Measurements from ENCODE around the gene RNF126.
"Not testable (repeated sequence)": the region's sequence is repeated elsewhere in the genome, so short reads cannot be mapped to it uniquely, and the experiment has no call there.

Gene RNF126

DNA sequence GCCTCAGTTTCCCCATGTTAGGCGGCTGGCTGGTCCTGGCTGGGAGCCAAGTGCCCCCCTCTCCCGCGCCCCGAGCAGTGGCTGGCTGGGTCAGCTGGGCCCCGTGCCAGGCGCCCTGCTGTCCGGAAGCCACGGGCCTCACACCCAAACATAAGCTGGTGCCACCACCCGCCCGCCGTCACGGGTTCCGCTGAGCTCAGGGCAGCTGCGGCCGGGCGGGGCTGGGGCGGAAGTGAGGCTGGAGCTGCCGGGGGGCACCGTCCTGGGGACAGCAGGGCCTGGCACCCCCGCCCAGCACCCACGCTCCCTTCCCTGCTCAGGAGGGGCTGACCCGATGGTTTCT is 54.0 kb downstream of the RNF126 start:
- H3K9me3 ChIP-seq (ENCODE audit: low read length), result no peaks in the 10 kb centered on the region
- no peak overlapping the region for H3K4me3 ChIP-seq (ENCODE audit: low read depth in 1 of 2, low read length in 2 of 2)
- H3K27me3 ChIP-seq (ENCODE audit: control insufficient read depth in 1 of 2, insufficient read depth in 2 of 2, low read length in 2 of 2), result peaks cover 0 to 22% of the 10 kb centered on the region in 2 donors
- no peak overlapping the region for H3K27ac ChIP-seq (ENCODE audit: low read depth, low read length)
- H3K9ac ChIP-seq (ENCODE audit: low read length), result no peak overlapping the region
- no peaks in the 10 kb centered on the region for H3K36me3 ChIP-seq (ENCODE audit: insufficient read depth, low read length)
- H3K4me1 ChIP-seq (ENCODE audit: insufficient read depth, low read length), result no peaks in the 10 kb centered on the region

DNA sequence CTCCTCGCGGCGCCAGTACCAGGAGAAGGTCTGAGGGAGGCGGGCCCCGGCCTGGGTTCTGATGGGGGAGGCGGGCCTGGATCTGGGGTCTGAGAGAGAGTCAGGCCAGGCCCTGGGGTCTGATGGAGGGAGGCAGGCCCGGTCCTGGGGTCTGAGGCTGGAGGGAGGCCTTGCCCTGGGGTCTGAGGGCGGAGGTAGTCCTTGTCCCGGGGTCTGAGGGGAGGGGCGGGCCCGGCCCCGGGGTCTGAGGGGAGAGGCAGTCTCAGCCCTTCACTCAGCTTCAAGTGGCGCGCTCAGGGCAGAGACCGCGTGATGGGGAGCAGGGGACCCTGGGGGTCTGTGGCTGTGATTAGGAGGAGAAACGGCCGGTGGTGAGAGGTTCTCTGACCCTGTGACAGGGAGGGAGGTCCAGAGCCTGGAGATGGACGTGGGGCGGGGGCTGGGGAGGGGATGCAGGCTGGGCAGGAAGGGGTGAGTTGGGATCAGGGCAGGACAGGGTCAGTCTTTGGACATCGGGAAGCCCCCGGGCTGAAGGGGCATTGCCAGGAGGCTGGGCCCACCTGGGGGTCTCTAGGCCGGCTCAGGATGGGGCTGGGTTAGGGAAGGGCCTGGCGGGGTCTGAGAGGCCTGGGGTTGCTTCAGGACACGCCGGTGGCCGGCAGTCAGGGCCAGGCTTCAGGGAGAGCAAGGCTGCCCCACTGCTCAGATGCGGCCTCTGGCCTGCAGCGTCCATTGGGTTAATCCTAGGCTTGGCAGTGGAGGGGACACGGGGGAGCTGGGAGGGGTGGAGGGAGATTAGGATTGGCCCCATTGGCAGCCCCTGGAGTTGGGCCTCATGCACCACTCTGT is 54.6 kb downstream of the RNF126 start:
- H3K9ac ChIP-seq (ENCODE audit: low read length), result no peak overlapping the region
- H3K36me3 ChIP-seq (ENCODE audit: insufficient read depth, low read length), result no peaks in the 10 kb centered on the region
- H3K4me1 ChIP-seq (ENCODE audit: insufficient read depth, low read length), result no peaks in the 10 kb centered on the region
- peaks cover 0 to 18% of the 10 kb centered on the region in 2 donors for H3K27me3 ChIP-seq (ENCODE audit: control insufficient read depth in 1 of 2, insufficient read depth in 2 of 2, low read length in 2 of 2)
- H3K4me3 ChIP-seq (ENCODE audit: low read depth in 1 of 2, low read length in 2 of 2), result no peak overlapping the region
- no peaks in the 10 kb centered on the region for H3K9me3 ChIP-seq (ENCODE audit: low read length)
- no peak overlapping the region for H3K27ac ChIP-seq (ENCODE audit: low read depth, low read length)

DNA sequence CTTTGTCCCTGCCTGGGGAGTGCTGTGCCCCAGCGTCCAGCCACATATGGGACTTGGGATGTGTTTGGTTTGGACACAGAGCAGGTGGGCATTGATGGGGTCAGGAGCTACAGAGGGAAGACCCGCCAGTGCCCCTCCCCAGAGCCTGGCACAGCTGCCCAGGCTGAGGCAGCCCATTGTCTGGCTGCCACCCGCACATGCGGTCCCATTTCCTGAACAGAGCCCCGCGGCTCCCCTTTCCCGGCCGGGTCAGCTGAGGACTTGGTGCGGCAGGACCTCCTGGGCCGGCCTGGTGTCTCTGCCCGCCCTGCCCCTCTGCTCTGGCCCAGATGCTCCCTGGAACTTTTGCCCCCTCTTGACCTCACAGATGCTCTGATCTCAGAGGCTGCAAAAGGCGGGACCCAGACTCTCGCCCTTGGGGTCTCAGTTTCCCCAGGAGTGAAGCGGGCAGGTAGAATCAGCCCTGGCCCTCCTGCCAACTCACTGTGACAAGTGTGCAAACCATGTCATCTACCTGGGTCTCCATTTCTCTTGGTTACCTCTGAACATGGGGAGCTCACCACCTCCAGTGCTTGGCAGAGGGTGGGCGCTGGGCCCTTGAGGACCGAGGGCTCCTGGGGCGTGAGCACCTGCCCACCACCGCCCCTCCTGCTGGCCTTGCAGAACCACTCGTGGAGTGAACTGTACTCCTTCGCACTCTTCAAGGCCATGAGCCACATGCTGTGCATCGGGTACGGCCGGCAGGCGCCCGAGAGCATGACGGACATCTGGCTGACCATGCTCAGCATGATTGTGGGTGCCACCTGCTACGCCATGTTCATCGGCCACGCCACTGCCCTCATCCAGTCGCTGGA is 55.5 kb downstream of the RNF126 start:
- no peaks in the 10 kb centered on the region for H3K36me3 ChIP-seq (ENCODE audit: insufficient read depth, low read length)
- H3K9ac ChIP-seq (ENCODE audit: low read length), result no peak overlapping the region
- no peak overlapping the region for H3K4me3 ChIP-seq (ENCODE audit: low read depth in 1 of 2, low read length in 2 of 2)
- H3K27ac ChIP-seq (ENCODE audit: low read depth, low read length), result no peak overlapping the region
- peaks cover 0 to 18% of the 10 kb centered on the region in 2 donors for H3K27me3 ChIP-seq (ENCODE audit: control insufficient read depth in 1 of 2, insufficient read depth in 2 of 2, low read length in 2 of 2)
- no peaks in the 10 kb centered on the region for H3K9me3 ChIP-seq (ENCODE audit: low read length)
- H3K4me1 ChIP-seq (ENCODE audit: insufficient read depth, low read length), result no peaks in the 10 kb centered on the region

DNA sequence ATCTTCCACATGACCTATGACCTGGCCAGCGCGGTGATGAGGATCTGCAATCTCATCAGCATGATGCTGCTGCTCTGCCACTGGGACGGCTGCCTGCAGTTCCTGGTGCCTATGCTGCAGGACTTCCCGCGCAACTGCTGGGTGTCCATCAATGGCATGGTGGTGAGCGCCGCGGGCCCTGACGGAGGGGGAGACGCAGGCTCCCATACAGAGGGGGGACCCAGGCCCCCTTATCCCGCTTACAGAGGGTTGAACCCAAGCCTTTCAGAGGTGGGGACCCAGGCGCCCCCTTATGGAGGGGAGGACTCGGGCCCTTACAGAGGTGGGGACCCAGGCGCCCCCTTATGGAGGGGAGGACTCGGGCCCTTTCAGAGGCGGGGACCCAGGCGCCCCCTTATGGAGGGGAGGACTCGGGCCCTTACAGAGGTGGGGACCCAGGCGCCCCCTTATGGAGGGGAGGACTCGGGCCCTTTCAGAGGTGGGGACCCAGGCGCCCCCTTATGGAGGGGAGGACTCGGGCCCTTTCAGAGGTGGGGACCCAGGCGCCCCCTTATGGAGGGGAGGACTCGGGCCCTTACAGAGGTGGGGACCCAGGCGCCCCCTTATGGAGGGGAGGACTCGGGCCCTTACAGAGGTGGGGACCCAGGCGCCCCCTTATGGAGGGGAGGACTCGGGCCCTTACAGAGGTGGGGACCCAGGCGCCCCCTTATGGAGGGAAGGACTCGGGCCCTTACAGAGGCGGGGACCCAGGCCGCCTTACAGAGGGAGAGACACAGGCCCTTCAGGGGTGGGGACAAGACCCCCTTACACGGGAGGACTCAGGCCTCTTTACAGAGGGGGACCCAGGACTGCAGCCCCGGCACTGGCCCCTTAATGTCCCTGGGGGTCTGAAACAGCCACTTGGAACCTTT is 57.7 kb downstream of the RNF126 start:
- not testable (repeated sequence) for H3K4me1 ChIP-seq (ENCODE audit: insufficient read depth, low read length); H3K36me3 ChIP-seq (ENCODE audit: insufficient read depth, low read length); H3K9me3 ChIP-seq (ENCODE audit: low read length); H3K27ac ChIP-seq (ENCODE audit: low read depth, low read length); H3K4me3 ChIP-seq (ENCODE audit: low read depth in 1 of 2, low read length in 2 of 2); H3K9ac ChIP-seq (ENCODE audit: low read length)
- H3K27me3 ChIP-seq (ENCODE audit: control insufficient read depth in 1 of 2, insufficient read depth in 2 of 2, low read length in 2 of 2), result peaks cover 0 to 18% of the 10 kb centered on the region in 2 donors

DNA sequence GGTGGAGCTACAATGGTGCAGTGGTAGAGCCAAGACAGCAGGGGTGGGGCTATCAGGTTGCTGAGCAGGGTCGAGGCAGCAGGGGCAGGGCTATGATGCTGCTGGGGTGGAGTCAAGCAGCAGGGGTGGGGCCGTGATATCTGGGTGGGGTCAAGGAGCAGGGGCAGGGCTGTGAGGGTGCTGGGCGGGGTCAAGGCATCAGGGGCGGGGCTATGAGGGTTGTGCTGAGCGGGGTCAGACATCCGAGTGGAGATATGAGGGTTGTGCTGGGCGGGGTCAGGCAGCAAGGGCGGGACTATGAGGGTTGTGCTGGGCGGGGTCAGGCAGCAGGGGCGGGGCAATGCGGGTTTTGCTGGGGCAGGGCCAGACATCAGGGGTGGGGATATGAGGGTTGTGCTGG is 58.7 kb downstream of the RNF126 start:
- H3K9ac ChIP-seq (ENCODE audit: low read length), result no peak overlapping the region
- no peak overlapping the region for H3K27ac ChIP-seq (ENCODE audit: low read depth, low read length)
- no peak overlapping the region for H3K4me3 ChIP-seq (ENCODE audit: low read depth in 1 of 2, low read length in 2 of 2)
- H3K27me3 ChIP-seq (ENCODE audit: control insufficient read depth in 1 of 2, insufficient read depth in 2 of 2, low read length in 2 of 2), result peaks cover 0 to 18% of the 10 kb centered on the region in 2 donors
- no peaks in the 10 kb centered on the region for H3K36me3 ChIP-seq (ENCODE audit: insufficient read depth, low read length)
- no peaks in the 10 kb centered on the region for H3K9me3 ChIP-seq (ENCODE audit: low read length)
- no peaks in the 10 kb centered on the region for H3K4me1 ChIP-seq (ENCODE audit: insufficient read depth, low read length)

DNA sequence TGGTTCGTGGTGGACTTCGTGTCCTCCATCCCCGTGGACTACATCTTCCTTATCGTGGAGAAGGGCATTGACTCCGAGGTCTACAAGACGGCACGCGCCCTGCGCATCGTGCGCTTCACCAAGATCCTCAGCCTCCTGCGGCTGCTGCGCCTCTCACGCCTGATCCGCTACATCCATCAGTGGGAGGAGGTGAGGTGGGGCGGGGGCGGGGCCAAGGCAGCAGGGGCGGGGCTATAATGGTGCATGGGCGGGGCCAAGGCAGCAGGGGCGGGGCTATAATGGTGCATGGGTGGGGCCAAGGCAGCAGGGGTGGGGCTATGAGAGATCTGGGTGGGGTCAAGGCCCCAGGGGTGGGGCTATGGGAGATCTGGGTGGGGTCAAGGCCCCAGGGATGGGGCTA is 59.2 kb downstream of the RNF126 start:
- H3K9ac ChIP-seq (ENCODE audit: low read length); H3K4me1 ChIP-seq (ENCODE audit: insufficient read depth, low read length); H3K4me3 ChIP-seq (ENCODE audit: low read depth in 1 of 2, low read length in 2 of 2); H3K27ac ChIP-seq (ENCODE audit: low read depth, low read length); H3K9me3 ChIP-seq (ENCODE audit: low read length); H3K36me3 ChIP-seq (ENCODE audit: insufficient read depth, low read length): not testable (repeated sequence)
- H3K27me3 ChIP-seq (ENCODE audit: control insufficient read depth in 1 of 2, insufficient read depth in 2 of 2, low read length in 2 of 2), result peaks cover 0 to 12% of the 10 kb centered on the region in 2 donors

DNA sequence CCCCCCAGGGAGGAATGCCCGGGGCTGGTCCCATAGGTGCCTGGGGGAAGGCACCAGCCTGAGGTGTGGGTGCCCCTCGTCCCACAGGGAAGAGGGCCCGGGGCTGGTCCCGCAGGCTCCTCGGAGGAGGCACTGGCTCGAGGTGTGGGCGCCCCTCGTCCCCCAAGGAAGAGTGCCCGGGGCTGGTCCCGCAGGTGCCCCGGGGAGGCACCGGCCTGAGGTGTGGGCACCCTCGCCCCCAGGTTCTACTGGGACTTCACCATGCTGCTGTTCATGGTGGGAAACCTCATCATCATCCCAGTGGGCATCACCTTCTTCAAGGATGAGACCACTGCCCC is 59.7 kb downstream of the RNF126 start:
- H3K27me3 ChIP-seq (ENCODE audit: control insufficient read depth in 1 of 2, insufficient read depth in 2 of 2, low read length in 2 of 2); H3K4me1 ChIP-seq (ENCODE audit: insufficient read depth, low read length); H3K27ac ChIP-seq (ENCODE audit: low read depth, low read length); H3K36me3 ChIP-seq (ENCODE audit: insufficient read depth, low read length); H3K9me3 ChIP-seq (ENCODE audit: low read length); H3K4me3 ChIP-seq (ENCODE audit: low read depth in 1 of 2, low read length in 2 of 2); H3K9ac ChIP-seq (ENCODE audit: low read length): not testable (repeated sequence)

DNA sequence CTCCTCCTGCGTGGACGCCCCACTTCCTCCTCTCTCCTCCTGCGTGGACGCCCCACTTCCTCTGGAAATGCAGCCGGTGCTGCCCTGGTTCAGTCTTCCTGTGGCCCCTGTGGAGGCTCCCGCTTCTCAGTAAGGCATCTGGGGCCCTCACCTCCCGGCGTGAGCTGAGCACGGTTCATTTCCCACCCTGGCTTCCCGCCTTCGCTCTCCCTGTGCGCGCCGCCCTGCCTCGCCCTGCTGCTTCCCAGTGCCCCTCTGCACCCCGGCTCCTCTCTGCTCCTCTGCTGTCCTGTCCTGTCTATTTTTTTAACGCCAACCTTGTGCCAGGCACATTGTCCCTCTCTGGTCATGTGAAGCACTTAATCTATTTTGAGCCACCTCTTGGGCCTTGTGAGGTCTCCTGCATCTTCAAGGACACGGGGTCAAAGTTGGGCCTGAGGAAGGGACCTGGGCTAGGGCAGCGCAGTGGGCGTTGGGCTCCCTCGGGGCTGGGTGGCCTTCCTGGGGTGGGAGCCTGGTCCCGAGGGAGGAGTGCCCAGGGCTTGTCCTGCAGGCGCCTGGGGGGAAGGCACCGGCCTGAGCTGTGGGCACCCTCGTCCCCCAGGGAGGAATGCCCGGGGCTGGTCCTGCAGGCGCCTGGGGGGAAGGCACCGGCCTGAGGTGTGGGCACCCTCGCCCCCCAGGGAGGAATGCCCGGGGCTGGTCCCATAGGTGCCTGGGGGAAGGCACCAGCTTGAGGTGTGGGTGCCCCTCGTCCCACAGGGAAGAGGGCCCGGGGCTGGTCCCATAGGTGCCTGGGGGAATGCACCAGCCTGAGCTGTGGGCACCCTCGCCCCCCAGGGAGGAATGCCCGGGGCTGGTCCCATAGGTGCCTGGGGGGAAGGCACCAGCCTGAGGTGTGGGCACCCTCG is 60.4 kb downstream of the RNF126 start:
- Histone ChIP-seq H3K36me3 (ENCODE audit: insufficient read depth, low read length) (no peaks in the 10 kb centered on the region), H3K27me3 (ENCODE audit: control insufficient read depth in 1 of 2, insufficient read depth in 2 of 2, low read length in 2 of 2) (peaks cover 0 to 5% of the 10 kb centered on the region in 2 donors), H3K4me3 (ENCODE audit: low read depth in 1 of 2, low read length in 2 of 2) (no peak overlapping the region), H3K27ac (ENCODE audit: low read depth, low read length) (no peak overlapping the region), H3K9me3 (ENCODE audit: low read length) (no peaks in the 10 kb centered on the region), H3K4me1 (ENCODE audit: insufficient read depth, low read length) (no peaks in the 10 kb centered on the region), H3K9ac (ENCODE audit: low read length) (no peak overlapping the region)

DNA sequence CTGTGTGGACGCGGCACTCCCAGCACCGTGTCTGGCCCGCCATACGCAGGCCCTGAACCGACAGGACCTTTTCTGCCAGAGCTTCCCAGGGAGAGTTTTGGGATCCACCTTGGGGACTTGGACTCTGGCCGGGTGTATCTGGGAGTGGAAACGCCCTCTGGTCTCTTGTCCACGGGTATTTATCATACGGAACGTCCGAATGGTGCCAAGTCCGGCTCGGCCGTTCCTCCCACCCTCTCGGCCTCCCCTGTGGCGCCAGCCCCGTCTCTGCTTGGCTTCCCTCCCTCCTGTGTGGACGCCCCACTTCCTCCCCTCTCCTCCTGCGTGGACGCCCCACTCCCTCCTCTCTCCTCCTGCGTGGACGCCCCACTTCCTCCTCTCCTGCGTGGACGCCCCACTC is 61.2 kb downstream of the RNF126 start:
- Histone ChIP-seq H3K9ac (ENCODE audit: low read length) (no peak overlapping the region), H3K36me3 (ENCODE audit: insufficient read depth, low read length) (no peaks in the 10 kb centered on the region), H3K4me3 (ENCODE audit: low read depth in 1 of 2, low read length in 2 of 2) (no peak overlapping the region), H3K4me1 (ENCODE audit: insufficient read depth, low read length) (no peaks in the 10 kb centered on the region), H3K27me3 (ENCODE audit: control insufficient read depth in 1 of 2, insufficient read depth in 2 of 2, low read length in 2 of 2) (peaks cover 0 to 4% of the 10 kb centered on the region in 2 donors), H3K27ac (ENCODE audit: low read depth, low read length) (no peak overlapping the region), H3K9me3 (ENCODE audit: low read length) (no peaks in the 10 kb centered on the region)

DNA sequence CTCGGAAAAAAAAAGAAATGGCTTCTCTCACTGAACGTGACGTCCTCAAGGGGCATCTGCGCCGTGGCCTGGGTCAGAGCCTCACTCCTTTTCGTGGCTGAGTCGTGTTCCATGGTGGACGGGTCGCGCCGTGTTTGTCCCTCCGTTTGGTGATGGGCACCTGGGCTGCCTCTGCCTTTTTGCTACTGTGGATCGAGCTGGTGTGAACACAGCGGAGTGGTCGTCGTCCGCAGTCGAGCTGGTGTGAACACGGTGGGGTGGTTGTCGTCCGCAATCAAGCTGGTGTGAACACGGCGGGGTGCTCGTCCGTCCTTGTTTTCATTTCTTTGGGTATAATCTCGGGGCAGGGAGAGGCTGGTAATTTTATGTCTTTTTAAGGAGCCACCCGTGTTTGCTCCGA is 61.7 kb downstream of the RNF126 start:
- Histone ChIP-seq H3K27me3 (ENCODE audit: control insufficient read depth in 1 of 2, insufficient read depth in 2 of 2, low read length in 2 of 2) (peaks cover 0 to 4% of the 10 kb centered on the region in 2 donors), H3K4me1 (ENCODE audit: insufficient read depth, low read length) (no peaks in the 10 kb centered on the region), H3K27ac (ENCODE audit: low read depth, low read length) (no peak overlapping the region), H3K9ac (ENCODE audit: low read length) (no peak overlapping the region), H3K9me3 (ENCODE audit: low read length) (no peaks in the 10 kb centered on the region), H3K36me3 (ENCODE audit: insufficient read depth, low read length) (no peaks in the 10 kb centered on the region), H3K4me3 (ENCODE audit: low read depth in 1 of 2, low read length in 2 of 2) (no peak overlapping the region)
